NCI-H526 (cell line): ENCODE measurements around the gene RGS7.
A peak's percentile ranks its signal among the peaks of the same experiment; 100 is the strongest.
"Not testable (repeated sequence)": the region's sequence is repeated elsewhere in the genome, so short reads cannot be mapped to it uniquely, and the experiment has no call there.

Experiments
- DNase-seq, 2 experiments: peaks; one replicate each; lab custom pipeline; 2025; lab: John Stamatoyannopoulos, UW

The RGS7 gene

GRCh38 chr1:240914506-240914905 is 442.5 kb downstream of the RGS7 start:
- no peak for DNase-seq

DNA sequence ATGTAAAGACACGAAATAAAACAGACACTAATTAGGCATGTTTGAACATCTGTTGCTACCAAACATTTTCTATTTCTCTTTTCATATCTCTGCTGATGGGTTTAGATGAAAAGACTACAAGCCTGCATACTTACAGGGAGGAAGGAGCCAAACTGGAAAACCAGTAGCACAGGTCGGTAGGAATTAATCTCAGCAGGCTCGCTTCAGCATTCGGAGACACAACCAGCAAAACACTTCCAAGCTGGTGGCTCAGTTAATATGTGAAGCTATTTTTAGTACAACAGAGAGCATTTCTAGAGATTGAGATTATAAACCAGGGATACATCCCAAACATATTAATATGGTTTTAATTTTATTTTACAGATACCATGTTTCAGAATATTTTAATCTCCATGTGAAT is 444.2 kb downstream of the RGS7 start:
- DNase-seq = no peak

GRCh38 chr1:240909701-240910457 is 447.1 kb downstream of the RGS7 start:
- no peak for DNase-seq

DNA sequence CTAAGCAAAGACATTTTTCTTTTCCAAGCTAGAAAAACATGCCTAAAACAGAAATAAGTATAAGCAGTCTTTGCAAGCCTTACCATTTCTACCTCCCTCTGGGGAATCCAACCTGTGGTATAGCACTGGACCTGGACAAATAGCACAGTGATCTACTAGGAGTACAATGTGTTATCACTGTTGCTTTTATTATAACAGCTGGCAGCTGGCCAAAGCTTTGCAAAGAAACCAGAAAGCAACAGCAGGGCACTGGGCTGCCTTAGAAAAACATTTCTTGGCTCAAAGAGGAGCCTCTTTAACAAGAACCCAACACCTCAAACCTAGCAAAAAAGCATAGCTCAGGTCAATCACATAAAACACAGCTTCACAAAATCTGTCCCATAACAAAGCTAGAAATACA is 450.5 kb downstream of the RGS7 start:
- no peak for DNase-seq

DNA sequence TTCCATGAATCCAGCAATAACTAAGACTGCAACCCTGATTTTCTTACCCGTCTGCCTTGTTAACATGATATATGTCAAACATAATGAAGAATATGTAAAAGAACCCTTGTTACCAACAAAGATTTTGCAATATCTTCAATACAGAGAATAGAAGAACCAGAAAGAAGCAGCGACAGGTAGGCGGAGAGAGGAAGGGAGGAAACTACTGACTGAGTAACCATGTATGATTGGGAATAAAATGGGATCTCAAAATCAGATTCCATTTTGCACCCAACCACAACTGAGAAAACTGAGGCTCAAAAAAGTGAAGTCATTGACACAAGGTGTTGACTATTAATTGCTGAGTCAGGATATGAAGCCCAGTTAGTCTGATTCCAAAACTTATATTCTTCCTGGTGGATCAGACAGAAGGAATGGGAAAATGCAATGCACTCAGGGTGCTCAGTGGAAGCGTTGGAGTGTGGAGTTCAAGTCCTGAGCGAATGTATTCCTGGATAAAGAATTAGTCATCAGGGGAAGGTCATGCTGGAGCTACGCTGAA is 451.7 kb downstream of the RGS7 start:
- no peak for DNase-seq

- DNase-seq = not testable (repeated sequence)
Observed at GRCh38 chr1:240895424-240895823, 461.6 kb downstream of the RGS7 start.

DNA sequence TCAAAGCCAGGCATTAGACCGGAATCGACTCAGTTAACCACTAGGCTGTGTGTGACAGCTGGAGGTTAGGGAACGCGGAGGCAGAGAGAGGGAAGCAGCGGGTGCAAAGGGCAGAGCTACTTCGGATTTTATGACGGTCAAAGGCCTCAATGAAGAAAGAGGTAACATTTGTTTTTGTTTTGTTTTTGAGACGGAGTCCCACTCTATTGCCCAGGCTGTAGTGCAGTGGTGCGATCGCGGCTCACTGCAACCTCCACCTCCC is 468.3 kb downstream of the RGS7 start:
- no peak for DNase-seq

- DNase-seq = peak in 1 of 2 experiments; percentile 19
Observed at GRCh38 chr1:240888039-240888786, 468.8 kb downstream of the RGS7 start.

- DNase-seq = no peak
Observed at GRCh38 chr1:240883490-240883889, 473.5 kb downstream of the RGS7 start.

- DNase-seq = not testable (repeated sequence)
Observed at GRCh38 chr1:240882656-240883308, 474.2 kb downstream of the RGS7 start.

DNA sequence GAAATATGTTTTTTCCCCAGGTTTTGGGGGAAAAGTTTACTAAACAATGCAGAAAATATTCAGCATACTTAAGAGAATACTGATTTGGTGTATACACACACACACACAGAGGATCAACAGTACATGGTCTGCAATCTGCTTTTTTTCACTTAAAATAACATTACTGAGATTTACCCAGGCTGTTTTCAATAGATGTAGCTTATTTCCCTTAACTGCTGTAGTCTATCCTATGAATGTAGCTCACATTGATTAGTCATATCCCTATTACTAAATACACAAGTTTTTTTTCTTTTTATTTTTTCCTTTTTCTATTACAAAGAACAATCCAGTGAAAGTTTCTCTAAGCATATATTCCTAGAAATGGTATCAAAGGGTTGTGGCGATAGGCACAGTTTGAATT is 478.4 kb downstream of the RGS7 start:
- DNase-seq = no peak

GRCh38 chr1:240877605-240878004 is 479.4 kb downstream of the RGS7 start:
- DNase-seq = no peak

- DNase-seq = no peak
Observed at GRCh38 chr1:240876071-240876470, 480.9 kb downstream of the RGS7 start.

DNA sequence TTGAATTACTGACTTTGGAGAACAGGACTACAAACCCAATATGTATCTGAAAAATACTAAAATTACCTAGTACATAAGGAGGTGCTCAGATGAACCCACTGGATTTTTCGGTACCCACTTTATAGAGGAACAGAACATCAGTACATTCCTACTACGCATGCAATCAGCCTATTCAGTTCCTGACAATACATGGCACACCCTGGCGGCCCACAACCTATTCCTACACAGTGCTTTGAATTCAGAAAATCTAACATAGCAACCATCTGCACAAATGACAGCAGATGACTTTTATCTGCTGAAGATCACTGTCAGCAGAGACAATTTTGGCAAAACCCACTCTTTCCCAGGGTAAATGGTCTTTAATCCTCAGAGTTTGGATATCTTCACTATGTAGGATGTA is 487.9 kb downstream of the RGS7 start:
- no peak for DNase-seq

DNA sequence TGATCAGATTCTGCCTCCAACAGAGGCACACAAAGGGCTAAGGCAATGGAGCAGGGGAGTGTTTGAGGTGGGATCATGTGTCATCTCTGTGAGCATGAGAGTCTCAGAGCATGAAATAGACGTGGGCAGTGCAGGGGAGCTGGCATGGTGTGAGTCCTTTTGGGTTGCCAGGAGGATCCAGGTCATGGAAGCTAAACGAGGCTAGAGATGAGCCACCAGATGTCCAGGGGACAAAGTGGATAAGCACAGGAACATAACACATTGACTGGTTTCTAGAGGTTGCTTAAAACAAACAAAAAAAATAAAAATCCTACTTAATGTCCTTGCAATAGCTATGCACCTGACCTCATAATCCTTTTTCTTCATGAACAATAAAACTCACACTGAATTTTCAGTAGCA is 490.3 kb downstream of the RGS7 start:
- DNase-seq = no peak

DNA sequence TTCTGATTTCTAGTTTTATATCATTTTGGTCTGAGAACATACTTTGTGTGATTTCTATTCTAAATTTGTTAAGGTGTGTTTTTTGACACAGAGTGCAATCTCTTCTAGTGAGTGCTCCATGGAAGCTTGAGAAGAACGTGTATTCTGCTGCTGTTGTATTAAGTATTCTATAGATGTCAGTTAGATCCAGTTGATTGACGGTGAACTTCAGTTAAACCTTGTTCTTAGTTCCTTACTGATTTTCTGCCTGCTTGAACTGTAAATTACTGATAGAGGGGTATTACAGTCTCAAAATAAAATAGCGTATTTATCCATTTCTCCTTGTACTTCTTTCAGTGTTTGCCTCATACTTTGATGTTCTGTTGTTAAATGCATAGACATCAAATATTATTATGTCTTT is 497.0 kb downstream of the RGS7 start:
- no peak for DNase-seq

DNA sequence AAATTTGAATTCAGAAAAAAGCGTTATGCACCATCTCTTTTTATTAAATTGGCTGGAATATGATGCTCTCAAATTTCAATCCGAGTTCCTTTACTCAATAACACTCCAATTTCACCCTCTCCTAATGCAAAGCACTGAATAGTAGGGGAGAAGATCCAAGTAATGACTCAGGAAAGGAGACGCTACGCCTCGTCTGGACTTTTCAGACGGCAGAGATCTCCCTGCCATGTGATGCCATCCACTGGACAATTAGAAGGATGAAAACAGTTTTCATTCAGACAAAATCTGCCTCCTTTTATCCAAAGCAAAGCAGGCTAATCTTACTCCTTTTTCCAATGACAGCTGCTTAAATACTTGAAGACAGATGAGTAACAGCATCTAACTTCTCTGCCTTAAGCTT is 502.6 kb downstream of the RGS7 start:
- DNase-seq = no peak

DNA sequence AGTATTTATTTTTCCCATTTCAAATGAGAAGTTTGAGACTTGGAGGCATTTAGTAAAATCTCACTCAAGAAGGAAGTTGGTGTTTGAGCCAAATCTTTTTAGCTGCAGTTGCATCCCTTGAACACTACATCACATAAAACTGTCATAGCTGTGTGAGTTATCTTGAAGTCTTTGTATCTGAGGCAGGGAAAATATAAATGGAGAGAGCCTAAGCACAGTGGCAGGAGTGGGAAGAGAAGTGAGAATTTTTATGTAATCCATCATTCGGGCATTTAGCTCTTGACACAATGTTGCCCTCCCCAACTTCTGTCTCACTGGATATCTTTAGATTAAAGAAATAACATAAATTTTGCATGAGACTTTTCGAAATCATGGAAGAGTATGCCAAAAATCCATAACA is 509.7 kb downstream of the RGS7 start:
- no peak for DNase-seq

DNA sequence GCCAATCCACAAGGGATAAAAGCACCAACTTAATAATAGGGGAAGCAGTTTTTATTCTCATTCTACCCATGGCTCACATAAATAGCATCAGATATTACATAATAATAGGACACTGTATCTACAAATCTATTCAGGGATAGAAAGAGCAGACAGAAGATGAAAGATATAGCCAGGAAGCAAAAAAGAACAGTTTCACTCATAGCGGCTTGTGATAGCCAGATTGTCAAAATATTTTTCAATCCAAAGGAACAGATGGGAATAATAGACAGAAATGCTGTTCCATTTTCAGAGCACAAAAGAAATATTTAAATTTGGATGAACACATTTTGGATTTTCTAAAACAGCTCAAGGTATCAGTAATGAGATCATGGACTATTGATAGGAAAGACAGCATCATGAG is 512.5 kb downstream of the RGS7 start:
- DNase-seq = no peak

DNA sequence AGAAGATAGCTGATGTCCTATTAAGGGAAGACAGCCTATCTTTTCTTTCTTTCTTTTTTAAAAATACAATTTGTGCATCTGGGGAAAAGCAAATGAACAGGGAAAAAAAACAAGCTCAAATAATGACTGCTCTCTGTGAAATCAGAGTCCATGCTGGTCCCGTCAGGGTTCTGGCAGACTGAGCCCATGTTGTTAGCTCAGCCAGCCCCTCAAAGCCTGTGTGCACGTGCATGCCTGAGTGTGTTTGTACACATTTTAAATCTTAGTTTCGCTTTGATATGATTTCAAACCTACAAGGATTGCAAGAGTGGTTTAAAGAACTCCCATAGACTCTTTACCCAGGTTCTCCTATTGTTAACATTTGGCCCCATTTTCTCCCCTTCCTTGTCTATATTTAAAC is 513.2 kb downstream of the RGS7 start:
- no peak for DNase-seq

DNA sequence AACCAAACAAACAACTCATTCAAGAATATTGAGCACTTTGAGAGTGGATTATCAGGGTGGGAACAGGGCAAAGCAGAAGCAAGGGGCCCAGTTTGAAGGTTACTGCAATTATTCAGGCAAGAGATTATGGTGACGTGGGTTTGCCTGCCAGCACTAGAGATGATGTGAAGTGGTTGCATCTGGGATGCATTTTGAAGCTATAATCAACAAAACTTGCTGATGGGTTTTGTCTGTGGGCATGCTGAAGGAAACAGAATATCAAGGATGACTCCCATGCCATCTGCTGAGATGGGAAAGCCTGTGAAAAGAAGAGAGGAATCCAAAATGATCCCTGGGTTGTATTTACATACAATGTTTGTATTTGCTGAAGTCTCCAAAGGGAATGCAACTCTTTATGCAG is 520.7 kb downstream of the RGS7 start:
- DNase-seq = no peak

- no peak for DNase-seq
Observed at GRCh38 chr1:240835291-240835690, 521.7 kb downstream of the RGS7 start.

DNA sequence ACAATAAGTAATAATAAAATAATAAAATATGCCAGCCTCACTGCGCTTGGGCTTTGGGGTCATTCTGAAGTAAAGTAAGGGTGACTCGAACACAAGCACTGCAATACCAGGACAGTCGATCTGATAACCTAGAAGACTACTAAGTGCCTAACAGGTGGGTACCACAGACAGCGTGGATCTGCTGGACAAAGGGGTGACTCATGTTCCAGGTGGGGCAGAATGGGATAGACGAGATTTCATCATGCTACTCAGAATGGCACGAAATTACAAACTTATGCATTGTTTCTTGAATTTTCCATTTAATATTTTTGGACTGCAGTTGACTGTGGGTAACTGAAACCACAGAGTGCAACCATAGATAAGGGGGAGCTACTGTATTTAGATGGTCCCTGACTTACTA is 523.9 kb downstream of the RGS7 start:
- no peak for DNase-seq
